D721Med (cell line): ENCODE results near the gene MYOZ3.

Experiments used
- DNase-seq: peaks from one replicate; pipeline ENCODE4 v3.0.0; 2011; ENCODE audit warnings: low spot score; ENCODE audit not compliant: insufficient read length
- FAIRE-seq: peaks from 2 replicates; lab custom pipeline; 2011; peaks lifted over from hg19 to GRCh38; lab: Jason Lieb, UNC
- TF ChIP-seq, protein P1 (sequence below): IDR thresholded peaks from 2 replicates; pipeline ENCODE4 v1.5.1; 2012; ENCODE audit warnings: mild to moderate bottlenecking, control low read depth; ENCODE audit not compliant: insufficient read depth; ENCODE audit errors: missing control alignments

MYOZ3 gene

DNA sequence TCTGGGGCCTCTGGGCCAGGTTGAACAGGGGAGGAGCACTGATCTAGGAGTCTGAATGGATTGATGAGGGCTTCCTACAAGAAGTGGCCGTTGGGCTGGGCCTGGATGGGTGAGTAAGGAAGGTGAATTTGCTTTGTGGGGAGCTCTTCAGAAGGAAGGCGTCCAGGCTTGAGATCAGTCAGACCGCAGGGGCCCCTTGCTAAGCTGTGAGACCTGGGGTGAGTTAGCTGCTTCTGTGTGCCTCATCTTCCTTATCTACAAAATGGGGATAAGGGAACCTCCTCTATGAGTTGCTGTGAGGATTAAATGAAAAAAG is 21.7 kb upstream of the MYOZ3 start:
- no peak for DNase-seq
- FAIRE-seq: no peak
- TF ChIP-seq, protein P1, sequence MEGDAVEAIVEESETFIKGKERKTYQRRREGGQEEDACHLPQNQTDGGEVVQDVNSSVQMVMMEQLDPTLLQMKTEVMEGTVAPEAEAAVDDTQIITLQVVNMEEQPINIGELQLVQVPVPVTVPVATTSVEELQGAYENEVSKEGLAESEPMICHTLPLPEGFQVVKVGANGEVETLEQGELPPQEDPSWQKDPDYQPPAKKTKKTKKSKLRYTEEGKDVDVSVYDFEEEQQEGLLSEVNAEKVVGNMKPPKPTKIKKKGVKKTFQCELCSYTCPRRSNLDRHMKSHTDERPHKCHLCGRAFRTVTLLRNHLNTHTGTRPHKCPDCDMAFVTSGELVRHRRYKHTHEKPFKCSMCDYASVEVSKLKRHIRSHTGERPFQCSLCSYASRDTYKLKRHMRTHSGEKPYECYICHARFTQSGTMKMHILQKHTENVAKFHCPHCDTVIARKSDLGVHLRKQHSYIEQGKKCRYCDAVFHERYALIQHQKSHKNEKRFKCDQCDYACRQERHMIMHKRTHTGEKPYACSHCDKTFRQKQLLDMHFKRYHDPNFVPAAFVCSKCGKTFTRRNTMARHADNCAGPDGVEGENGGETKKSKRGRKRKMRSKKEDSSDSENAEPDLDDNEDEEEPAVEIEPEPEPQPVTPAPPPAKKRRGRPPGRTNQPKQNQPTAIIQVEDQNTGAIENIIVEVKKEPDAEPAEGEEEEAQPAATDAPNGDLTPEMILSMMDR: no peak

DNA sequence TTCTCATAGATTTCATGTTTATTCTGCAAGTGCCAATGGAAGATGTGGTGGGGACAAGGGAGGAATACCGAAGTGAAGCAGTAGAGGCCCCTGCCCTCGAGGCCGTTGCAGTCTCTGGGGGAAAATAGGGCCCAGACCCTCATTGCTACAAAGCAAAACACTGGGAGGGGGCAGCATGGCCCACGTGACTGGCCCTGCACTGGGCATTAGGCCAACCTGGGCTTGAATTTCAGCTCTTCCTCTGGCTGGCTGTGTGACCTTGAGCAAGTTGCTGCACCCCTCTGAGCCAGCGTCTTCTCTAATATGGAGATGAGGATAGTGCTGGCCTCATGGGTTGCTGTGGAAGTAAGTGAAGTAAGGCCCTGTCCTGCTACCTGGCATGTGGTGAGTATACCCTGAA is 21.3 kb upstream of the MYOZ3 start:
- FAIRE-seq (no peak), DNase-seq (no peak)
- TF ChIP-seq, protein P1: no peak

DNA sequence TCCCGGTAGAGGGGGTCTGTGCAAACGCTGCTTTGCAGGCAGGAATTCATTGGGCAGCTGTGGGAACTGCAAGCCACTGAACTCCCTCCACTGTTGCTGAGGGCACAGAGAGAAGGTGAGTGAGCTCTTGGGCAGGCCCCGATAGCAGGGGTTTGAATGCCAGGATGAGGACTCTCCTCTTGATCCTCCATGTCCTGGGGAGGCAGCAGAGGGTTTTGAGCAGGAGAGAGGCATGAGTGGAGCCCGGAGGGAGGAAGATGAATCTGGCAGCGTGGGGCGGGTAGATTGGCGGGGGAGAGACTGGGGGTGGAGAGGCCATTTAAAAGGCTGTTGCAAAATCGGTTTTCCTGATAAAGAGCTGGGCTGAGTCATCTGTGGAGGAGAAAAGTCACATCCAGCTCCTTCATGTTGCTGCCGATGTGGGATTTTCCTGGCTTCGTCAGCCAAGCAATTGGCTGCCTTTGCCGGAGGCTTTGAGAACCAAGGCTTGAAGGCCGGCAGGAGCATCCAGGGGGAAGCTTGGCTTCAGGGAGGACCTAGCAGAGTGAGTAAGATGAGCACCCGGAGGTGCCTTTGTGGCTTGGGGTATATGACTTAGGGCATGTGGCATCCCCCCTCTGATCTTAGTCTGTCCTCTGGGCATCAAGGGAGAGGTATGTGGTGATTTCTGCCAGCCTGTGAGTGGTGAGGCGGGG is 20.6 kb upstream of the MYOZ3 start, which contains the start of gene SYNPO:
TSS of gene SYNPO (plus strand) at position 350 of the 695 bp plus-strand sequence. CDS start 7,616 bp downstream, outside the sequence.
- DNase-seq (no peak), FAIRE-seq (no peak)

DNA sequence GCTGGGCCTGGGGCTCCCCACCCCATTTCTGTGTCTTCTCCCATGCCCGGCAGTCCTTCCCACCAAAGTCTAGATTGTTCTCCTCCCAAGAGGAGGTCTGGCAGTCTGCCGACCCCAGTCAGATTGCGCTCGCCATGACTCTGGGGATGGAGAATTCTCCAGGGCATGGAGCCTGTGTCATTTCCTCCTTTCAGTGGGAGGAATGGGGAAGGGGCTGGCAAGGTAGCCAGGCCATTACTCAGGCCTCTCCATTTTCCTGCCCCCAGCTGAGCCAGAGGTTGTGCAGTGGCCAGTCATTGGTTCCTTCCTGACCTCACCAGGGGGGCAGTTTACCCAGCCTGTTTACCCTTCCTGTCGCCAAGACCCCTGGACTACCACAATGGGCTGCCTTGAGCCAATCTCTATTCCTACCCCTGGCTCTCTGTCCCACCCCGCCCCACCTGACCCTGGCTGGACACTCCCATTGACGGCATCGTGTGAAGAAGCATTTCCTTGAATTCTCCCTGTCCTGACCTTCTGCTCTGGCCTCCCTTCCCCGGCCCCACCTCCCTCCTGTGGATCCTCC is 20.0 kb upstream of the MYOZ3 start:
- FAIRE-seq: no peak

More for the DNA sequence above, 20.6 kb upstream of the MYOZ3 start, which contains the start of gene SYNPO:
- TF ChIP-seq, protein P1: no peak

DNA sequence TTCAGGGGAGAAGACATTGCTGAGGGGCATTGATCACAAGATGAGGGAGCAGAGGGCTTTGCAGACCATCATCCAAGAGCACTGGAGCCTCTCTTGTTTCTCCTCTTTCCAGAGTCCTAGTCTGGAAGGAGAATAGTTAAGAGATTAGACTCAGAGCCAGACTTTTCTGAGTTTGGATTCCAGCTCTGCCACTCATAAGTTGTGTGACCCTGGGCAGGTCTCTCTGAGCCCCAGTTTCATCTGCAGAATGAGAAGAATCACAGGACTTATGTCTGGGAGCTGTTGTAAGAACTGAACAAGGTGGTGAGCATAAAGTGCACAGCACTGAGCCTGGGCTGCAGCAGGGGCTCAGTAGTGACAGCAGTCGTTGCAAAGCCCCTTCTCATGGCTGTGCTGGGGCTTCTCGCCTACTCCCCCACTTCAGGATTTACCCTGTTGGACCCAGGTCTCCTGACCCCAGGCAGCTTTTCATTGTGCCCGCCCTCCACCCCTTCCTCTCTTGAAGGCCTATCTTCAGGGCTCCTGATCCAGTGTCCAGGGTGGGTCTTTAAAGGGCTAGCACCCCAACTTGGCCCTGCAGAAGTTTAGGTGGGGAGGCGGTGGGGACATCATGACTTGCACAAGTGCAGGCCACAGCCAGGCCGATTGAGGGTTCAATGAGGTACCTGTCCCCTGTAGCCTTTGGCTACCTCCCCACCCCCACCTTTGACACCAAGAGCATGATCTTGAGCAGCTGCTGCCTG is 19.1 kb upstream of the MYOZ3 start:
- TF ChIP-seq, protein P1: no peak
- DNase-seq (no peak), FAIRE-seq (no peak)

More for the DNA sequence above, 20.0 kb upstream of the MYOZ3 start:
- TF ChIP-seq, protein P1: no peak
- no peak for DNase-seq

DNA sequence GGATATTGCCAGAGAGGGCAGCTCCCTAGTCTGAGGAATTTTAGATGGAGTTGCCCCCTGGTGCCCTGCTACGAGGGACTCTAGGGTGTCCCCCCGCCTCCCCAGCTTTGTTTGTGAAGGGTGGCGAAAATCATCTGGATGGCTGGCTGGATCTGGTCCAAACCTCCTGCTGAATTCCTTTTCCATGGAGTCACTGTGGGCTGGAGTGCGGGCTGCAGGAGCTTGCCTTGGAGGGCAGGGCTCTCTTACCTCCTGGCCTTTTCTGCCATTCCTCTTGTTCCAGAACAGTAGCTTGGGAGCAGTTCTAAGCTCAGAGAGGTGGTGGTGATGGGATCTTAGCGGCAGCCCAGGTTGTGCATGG is 18.5 kb upstream of the MYOZ3 start:
- DNase-seq (no peak), FAIRE-seq (no peak)
- TF ChIP-seq, protein P1: no peak
